K562 (cell line): ENCODE data around the gene RSPH9. TPM values are rescaled to one million over a fixed set of nuclear protein-coding genes. Genes with fewer than 3 reads are reported as not detected.

Experiments
- BRD4 ChIP-seq: fragments of 200-600 bp; sonication (generic); IDR thresholded peaks from 2 replicates; pipeline ENCODE4 v1.6.1; 2017; ENCODE audit warnings: inconsistent platforms
- BRD9 ChIP-seq: fragments of 450-650 bp; IDR thresholded peaks from 2 replicates; pipeline ENCODE4 v1.6.1; 2018; ENCODE audit warnings: low read depth; ENCODE audit not compliant: partially characterized antibody
- CREM ChIP-seq: IDR thresholded peaks from 2 replicates; pipeline ENCODE4 v1.6.1; 2014; ENCODE audit warnings: antibody characterized with exemption, low read depth
- ETV5 ChIP-seq: sonication (generic); formaldehyde crosslinking; IDR thresholded peaks from 2 replicates; pipeline ENCODE4 v1.4.0; 2020; ENCODE audit warnings: low read depth, mild to moderate bottlenecking, missing genetic modification reagents
- GTF2A2 ChIP-seq: IDR thresholded peaks from 2 replicates; pipeline ENCODE4 v1.6.1; 2016; ENCODE audit warnings: mild to moderate bottlenecking, missing genetic modification characterization, missing compliant biosample characterization
- HDAC2 ChIP-seq: fragments of 450-650 bp; IDR thresholded peaks from 2 replicates; pipeline ENCODE4 v1.6.1; 2016; ENCODE audit warnings: mild to moderate bottlenecking
- HNRNPH1 ChIP-seq: fragments of 200-400 bp; formaldehyde crosslinking; optimal IDR thresholded peaks from 2 replicates; pipeline ENCODE3; 2017; ENCODE audit warnings: low read depth, mild to moderate bottlenecking, low read length, moderate library complexity
- MYC ChIP-seq, 2 experiments: fragments of 250-450 bp in 1 of 2; sonication (Bioruptor Pico) in 1 of 2; IDR thresholded peaks; 2 replicates each; pipeline versions ENCODE4 v1.5.1 to v1.6.1; 2012 to 2021; ENCODE audit warnings: low read depth in 2 of 2, borderline replicate concordance in 1 of 2, improper control_type of control experiment in 1 of 2, low read length in 1 of 2, mild to moderate bottlenecking in 1 of 2, moderate library complexity in 1 of 2
- PHB ChIP-seq: fragments of 250-450 bp; sonication (Bioruptor Pico); IDR thresholded peaks from 2 replicates; pipeline ENCODE4 v1.5.0; 2021
- PHB2 ChIP-seq: fragments of 450-650 bp; IDR thresholded peaks from 2 replicates; pipeline ENCODE4 v1.6.1; 2017; ENCODE audit warnings: low read depth
- PHTF2 ChIP-seq: fragments of 250-450 bp; sonication (Bioruptor Pico); IDR thresholded peaks from 2 replicates; pipeline ENCODE4 v1.5.0; 2021; ENCODE audit warnings: mild to moderate bottlenecking
- RAD51 ChIP-seq: fragments of 450-650 bp; IDR thresholded peaks from 2 replicates; pipeline ENCODE4 v1.7.1; 2016; ENCODE audit warnings: low read depth, mild to moderate bottlenecking, borderline replicate concordance
- RB1 ChIP-seq: fragments of 450-650 bp; IDR thresholded peaks from 2 replicates; pipeline ENCODE4 v1.6.1; 2017; ENCODE audit warnings: low read depth, mild to moderate bottlenecking
- RBM25 ChIP-seq: fragments of 200-400 bp; formaldehyde crosslinking; IDR thresholded peaks from 2 replicates; pipeline ENCODE4 v1.6.1; 2018; ENCODE audit warnings: low read length, low read depth, moderate library complexity; ENCODE audit not compliant: severe bottlenecking
- SIX5 ChIP-seq, 2 experiments: IDR thresholded peaks; 2 replicates each; pipeline ENCODE4 v1.6.1; 2011; ENCODE audit warnings: low read length in 2 of 2, borderline replicate concordance in 1 of 2, low read depth in 1 of 2, mild to moderate bottlenecking in 1 of 2, moderate library complexity in 1 of 2; ENCODE audit not compliant: insufficient read depth in 1 of 2
- TOE1 ChIP-seq, 2 experiments: fragments of 450-650 bp in 1 of 2; sonication (generic) in 1 of 2; formaldehyde crosslinking in 1 of 2; IDR thresholded peaks; 2 replicates each; pipeline versions ENCODE4 v1.7.1 to v1.8.0; 2016 to 2022; ENCODE audit warnings: borderline replicate concordance in 2 of 2, mild to moderate bottlenecking in 2 of 2, antibody characterized with exemption in 1 of 2, inconsistent platforms in 1 of 2, low read depth in 1 of 2, missing genetic modification reagents in 1 of 2, moderate library complexity in 1 of 2
- XRCC5 ChIP-seq: fragments of 200-400 bp; formaldehyde crosslinking; IDR thresholded peaks from 2 replicates; pipeline ENCODE4 v1.6.1; 2017; ENCODE audit warnings: low read depth, mild to moderate bottlenecking, low read length
- polyA plus RNA-seq, 8 experiments: library from polyadenylated mRNA; depleted of rRNA in 4 of 8; stranded (reverse) in 5 of 8; unstranded in 3 of 8; fragments of >200 nt; fragmentation: Nextera tagmentation in 2 of 8; fragmentation: Illumina TruSeq in 1 of 8; extraction: Ambion mirVana in 2 of 8; extraction: Trizol in 1 of 8; gene quantifications; 2 replicates each; pipeline versions ENCODE4 v1.2.1 to v1.2.3, GENCODE V29; 2011 to 2014; ENCODE audit warnings: inconsistent platforms in 1 of 8, missing spikeins in 1 of 8
- total RNA-seq, 7 experiments: library from RNA; depleted of rRNA in 6 of 7; stranded (reverse); fragments of >200 nt in 6 of 7; fragmentation: Illumina TruSeq in 2 of 7; extraction: Trizol in 2 of 7; gene quantifications; 2 replicates each; pipeline versions ENCODE4 v1.2.1 to v1.2.3, GENCODE V29; 2011 to 2021; ENCODE audit warnings: low replicate concordance in 1 of 7
- TF ChIP-seq, protein P1 (sequence below): fragments of 450-650 bp; IDR thresholded peaks from 2 replicates; pipeline ENCODE4 v1.6.1; 2016; ENCODE audit warnings: antibody characterized with exemption
- TF ChIP-seq, protein P2 (sequence below): fragments of 250-450 bp; sonication (Bioruptor Pico); IDR thresholded peaks from 2 replicates; pipeline ENCODE4 v1.6.1; 2021; ENCODE audit warnings: mild to moderate bottlenecking
- TF ChIP-seq, protein P3 (sequence below): sonication (generic); formaldehyde crosslinking; IDR thresholded peaks from 2 replicates; pipeline ENCODE4 v1.8.0; 2022; ENCODE audit warnings: mild to moderate bottlenecking, missing genetic modification reagents

Gene RSPH9
- total and polyA plus RNA-seq, 9 of the 15 experiments (the other 6 are each of a cell fraction or from before 2014, with no cell fraction given): 0.05 to 0.60 (median 0.39) TPM; not detected in 6

DNA sequence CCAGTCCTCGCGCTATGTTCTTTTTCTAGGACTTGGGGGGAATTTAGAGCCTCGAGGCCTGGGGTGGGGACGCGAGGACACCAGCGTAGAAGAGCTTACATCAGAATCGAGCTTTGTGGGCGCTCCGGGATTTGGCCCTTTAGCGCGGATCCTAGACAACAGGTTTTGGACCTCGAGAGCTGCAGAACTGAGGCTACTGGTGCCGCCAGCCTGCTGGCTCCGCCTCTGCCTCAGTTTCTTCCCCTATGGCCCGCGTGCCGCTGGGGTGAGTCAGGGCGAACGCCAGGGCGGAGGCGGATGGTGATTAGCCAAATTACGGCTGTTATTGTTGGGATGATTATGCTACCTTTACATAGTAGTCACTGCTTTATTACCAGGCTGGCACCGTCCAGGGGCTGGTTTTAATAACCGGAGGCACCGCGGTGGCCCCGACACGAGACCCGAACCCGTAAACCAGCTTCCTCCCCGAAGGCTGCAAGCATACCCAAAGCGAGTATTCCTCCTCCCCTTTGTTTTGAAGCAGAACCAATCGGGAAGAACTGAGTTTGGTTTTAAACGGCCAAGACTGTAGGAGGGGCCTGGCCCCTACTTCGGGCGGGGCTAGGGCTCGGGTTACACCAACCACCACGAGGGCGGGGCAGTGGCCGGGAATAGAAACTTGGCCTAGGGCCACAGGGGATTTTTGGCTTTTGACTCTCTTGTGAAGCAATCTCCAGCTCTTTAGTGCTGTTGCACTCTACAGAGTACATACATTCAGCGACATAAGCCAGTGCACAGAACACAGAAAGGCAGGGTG lies 15.1 kb upstream of the RSPH9 start (continued):
- TF ChIP-seq PHB2 (no peak), PHB (peak; percentile 94; the same call in 1 of the 2 replicates), TOE1 (IDR thresholded peaks at IDR 0.05; ENCODE audit: borderline replicate concordance) (peak; percentile 75; the same call in 1 of the 2 replicates), TOE1 (CRISPR knock-in tag; IDR thresholded peaks at IDR 0.05; ENCODE audit: borderline replicate concordance, low read depth) (peak; percentile 88), SIX5 (IDR thresholded peaks at IDR 0.05; ENCODE audit: borderline replicate concordance in 1 of 2, insufficient read depth in 1 of 2, low read depth in 1 of 2, low read length in 2 of 2) (peak; percentile 40 to 46; a peak in 2 of 4 replicates), HDAC2 (0 out of 2 replicates have a peak, but pooled peaks have one; percentile 9), RAD51 (peak; percentile 25; the same call in 1 of the 2 replicates), RB1 (peak; percentile 6; the same call in 1 of the 2 replicates), GTF2A2 (peak; percentile 45; the same call in 1 of the 2 replicates), HNRNPH1 (no peak), ETV5 (CRISPR knock-in tag) (peak; percentile 69; the same call in 1 of the 2 replicates), RBM25 (no peak), XRCC5 (peak; percentile 84), BRD4 (peak; percentile 100), PHTF2 (CRISPR knock-in tag) (peak; percentile 65; the same call in 1 of the 2 replicates), MYC (IDR thresholded peaks at IDR 0.05; ENCODE audit: low read depth, low read length) (peak; percentile 63), MYC (CRISPR knock-in tag; IDR thresholded peaks at IDR 0.05; ENCODE audit: borderline replicate concordance, low read depth) (peak; percentile 94; the same call in 1 of the 2 replicates), CREM (peak; percentile 11; the same call in 1 of the 2 replicates), BRD9 (peak; percentile 89)
- TF ChIP-seq, protein P1, sequence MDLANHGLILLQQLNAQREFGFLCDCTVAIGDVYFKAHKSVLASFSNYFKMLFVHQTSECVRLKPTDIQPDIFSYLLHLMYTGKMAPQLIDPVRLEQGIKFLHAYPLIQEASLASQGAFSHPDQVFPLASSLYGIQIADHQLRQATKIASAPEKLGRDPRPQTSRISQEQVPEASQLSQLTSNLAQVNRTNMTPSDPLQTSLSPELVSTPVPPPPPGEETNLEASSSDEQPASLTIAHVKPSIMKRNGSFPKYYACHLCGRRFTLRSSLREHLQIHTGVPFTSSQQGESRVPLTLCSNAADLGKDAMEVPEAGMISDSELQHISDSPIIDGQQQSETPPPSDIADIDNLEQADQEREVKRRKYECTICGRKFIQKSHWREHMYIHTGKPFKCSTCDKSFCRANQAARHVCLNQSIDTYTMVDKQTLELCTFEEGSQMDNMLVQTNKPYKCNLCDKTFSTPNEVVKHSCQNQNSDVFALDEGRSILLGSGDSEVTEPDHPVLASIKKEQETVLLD: 0 out of 2 replicates have a peak, but pooled peaks have one; percentile 10
- TF ChIP-seq, protein P2, sequence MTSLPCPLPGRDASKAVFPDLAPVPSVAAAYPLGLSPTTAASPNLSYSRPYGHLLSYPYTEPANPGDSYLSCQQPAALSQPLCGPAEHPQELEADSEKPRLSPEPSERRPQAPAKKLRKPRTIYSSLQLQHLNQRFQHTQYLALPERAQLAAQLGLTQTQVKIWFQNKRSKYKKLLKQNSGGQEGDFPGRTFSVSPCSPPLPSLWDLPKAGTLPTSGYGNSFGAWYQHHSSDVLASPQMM (CRISPR knock-in tag): no peak
- TF ChIP-seq, protein P3, sequence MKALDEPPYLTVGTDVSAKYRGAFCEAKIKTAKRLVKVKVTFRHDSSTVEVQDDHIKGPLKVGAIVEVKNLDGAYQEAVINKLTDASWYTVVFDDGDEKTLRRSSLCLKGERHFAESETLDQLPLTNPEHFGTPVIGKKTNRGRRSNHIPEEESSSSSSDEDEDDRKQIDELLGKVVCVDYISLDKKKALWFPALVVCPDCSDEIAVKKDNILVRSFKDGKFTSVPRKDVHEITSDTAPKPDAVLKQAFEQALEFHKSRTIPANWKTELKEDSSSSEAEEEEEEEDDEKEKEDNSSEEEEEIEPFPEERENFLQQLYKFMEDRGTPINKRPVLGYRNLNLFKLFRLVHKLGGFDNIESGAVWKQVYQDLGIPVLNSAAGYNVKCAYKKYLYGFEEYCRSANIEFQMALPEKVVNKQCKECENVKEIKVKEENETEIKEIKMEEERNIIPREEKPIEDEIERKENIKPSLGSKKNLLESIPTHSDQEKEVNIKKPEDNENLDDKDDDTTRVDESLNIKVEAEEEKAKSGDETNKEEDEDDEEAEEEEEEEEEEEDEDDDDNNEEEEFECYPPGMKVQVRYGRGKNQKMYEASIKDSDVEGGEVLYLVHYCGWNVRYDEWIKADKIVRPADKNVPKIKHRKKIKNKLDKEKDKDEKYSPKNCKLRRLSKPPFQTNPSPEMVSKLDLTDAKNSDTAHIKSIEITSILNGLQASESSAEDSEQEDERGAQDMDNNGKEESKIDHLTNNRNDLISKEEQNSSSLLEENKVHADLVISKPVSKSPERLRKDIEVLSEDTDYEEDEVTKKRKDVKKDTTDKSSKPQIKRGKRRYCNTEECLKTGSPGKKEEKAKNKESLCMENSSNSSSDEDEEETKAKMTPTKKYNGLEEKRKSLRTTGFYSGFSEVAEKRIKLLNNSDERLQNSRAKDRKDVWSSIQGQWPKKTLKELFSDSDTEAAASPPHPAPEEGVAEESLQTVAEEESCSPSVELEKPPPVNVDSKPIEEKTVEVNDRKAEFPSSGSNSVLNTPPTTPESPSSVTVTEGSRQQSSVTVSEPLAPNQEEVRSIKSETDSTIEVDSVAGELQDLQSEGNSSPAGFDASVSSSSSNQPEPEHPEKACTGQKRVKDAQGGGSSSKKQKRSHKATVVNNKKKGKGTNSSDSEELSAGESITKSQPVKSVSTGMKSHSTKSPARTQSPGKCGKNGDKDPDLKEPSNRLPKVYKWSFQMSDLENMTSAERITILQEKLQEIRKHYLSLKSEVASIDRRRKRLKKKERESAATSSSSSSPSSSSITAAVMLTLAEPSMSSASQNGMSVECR (CRISPR knock-in tag): peak; percentile 18; the same call in 1 of the 2 replicates
